GM13976 (cell line): ENCODE results near the gene DNAJA4.

Experiments used
- DNase-seq: peaks from one replicate; pipeline ENCODE4 v3.0.0; 2012; ENCODE audit warnings: low spot score
- CTCF ChIP-seq: IDR thresholded peaks from 2 replicates; pipeline ENCODE4 v1.5.1; 2012; ENCODE audit warnings: borderline replicate concordance, mild to moderate bottlenecking; ENCODE audit not compliant: insufficient read depth; ENCODE audit errors: extremely low read depth, missing control alignments, control extremely low read depth
- in situ Hi-C: fragments of 300-500 bp; cut with MboI; formaldehyde crosslinking; loops from one replicate; pipeline ENCODE4 v1.12.0; 2022; ENCODE audit warnings: low sequenced_read_pairs, mixed read lengths, inconsistent platforms; ENCODE audit not compliant: unreplicated experiment

Gene DNAJA4

GRCh38 chr15:78261062-78261461, 3.3 kb upstream of the DNAJA4 start:
- no peak for TF ChIP-seq CTCF
- in situ Hi-C loops: no loop called here
- DNase-seq: no peak

GRCh38 chr15:78263351-78263781, 996 bp upstream of the DNAJA4 start:
- TF ChIP-seq CTCF: no peak
- in situ Hi-C loops: no loop called here
- peak; percentile 38 for DNase-seq

- in situ Hi-C loops: no loop called here
- TF ChIP-seq CTCF: no peak
- no peak for DNase-seq
These were observed 457 bp upstream of the DNAJA4 start for GRCh38 chr15:78263907-78264303.

- no peak for DNase-seq
- TF ChIP-seq CTCF: no peak
- in situ Hi-C loops: no loop called here
These were observed 737 bp downstream of the DNAJA4 start for GRCh38 chr15:78265137-78265460.

GRCh38 chr15:78265752-78266224, 1.4 kb downstream of the DNAJA4 start:
- in situ Hi-C loops: no loop called here
- DNase-seq: no peak
- no peak for TF ChIP-seq CTCF

- in situ Hi-C loops: no loop called here
- no peak for DNase-seq
- TF ChIP-seq CTCF: no peak
These were observed 1.9 kb downstream of the DNAJA4 start for GRCh38 chr15:78266229-78266628.

GRCh38 chr15:78266806-78267205, 2.4 kb downstream of the DNAJA4 start:
- in situ Hi-C loops: no loop called here
- no peak for DNase-seq
- TF ChIP-seq CTCF: no peak
